ENCODE data around the gene DLEC1.

DLEC1 gene

GRCh38 chr3:38009807-38010591 is 29.0 kb upstream of the DLEC1 start:
- Histone ChIP-seq H3K9me3 (ENCODE audit: insufficient read depth, low read depth, low read length) (no peaks in the 10 kb centered on the region), H3K4me3 (ENCODE audit: low read length) (no peak overlapping the region), H3K27ac (ENCODE audit: low read depth, low read length) (no peak overlapping the region), H3K27me3 (ENCODE audit: insufficient read depth, low read length) (no peaks in the 10 kb centered on the region), H3K4me1 (ENCODE audit: insufficient read depth, low read length) (no peaks in the 10 kb centered on the region), H3K36me3 (ENCODE audit: insufficient read depth, low read length) (peaks cover 4% of the 10 kb centered on the region), H3K9ac (ENCODE audit: low read depth, low read length) (no peak overlapping the region)
- WGBS: 95% methylated on average over 27 of the region's 27 CpGs

DNA sequence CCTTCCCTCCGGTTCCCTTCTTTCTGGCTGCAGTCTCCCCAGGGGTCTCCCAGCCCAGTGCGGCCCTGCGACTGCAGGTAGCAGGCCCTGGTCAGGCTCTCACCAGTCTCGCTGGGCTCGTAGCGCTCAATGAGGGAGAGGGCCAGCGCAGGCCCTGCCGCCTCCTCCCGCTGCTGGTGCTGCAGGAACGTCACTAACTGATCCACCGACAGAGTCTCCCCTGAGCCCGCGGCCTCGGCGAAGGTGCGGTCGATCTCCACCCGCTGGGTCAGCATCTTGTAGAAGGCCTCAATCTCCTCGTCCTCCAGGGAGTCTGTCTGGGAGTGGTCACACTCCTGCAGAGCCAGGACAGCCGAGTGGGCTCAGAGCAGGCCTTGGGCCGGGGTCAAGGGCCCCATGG is 27.9 kb upstream of the DLEC1 start:
- whole genome bisulfite sequencing: 93% methylated on average over 21 of the region's 21 CpGs
- Histone ChIP-seq H3K36me3 (ENCODE audit: insufficient read depth, low read length) (peaks cover 10% of the 10 kb centered on the region), H3K27ac (ENCODE audit: low read depth, low read length) (no peak overlapping the region), H3K4me1 (ENCODE audit: insufficient read depth, low read length) (no peaks in the 10 kb centered on the region), H3K9ac (ENCODE audit: low read depth, low read length) (no peak overlapping the region), H3K4me3 (ENCODE audit: low read length) (no peak overlapping the region), H3K9me3 (ENCODE audit: insufficient read depth, low read depth, low read length) (no peaks in the 10 kb centered on the region), H3K27me3 (ENCODE audit: insufficient read depth, low read length) (no peaks in the 10 kb centered on the region)

DNA sequence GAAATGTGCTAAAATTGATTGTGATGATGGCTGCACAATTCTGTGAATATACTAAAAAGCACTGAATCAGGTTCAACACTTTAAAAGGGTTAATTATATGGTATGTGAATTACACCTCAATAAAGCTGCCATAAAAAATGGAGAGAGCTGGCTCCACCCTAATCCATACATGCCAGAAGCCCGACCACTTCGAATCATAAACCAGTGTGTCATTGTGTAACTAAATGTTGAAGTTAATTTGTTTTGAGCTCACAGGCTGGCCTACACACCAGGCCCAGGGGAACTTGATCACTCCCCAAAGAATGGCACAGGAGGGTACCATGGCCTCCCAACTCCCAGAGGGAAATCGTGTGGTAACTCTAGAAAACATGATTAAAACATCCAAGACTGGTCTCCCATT is 23.5 kb upstream of the DLEC1 start:
- no peaks in the 10 kb centered on the region for H3K9me3 ChIP-seq (ENCODE audit: insufficient read depth, low read depth, low read length)
- H3K27me3 ChIP-seq (ENCODE audit: insufficient read depth, low read length): no peaks in the 10 kb centered on the region
- H3K27ac ChIP-seq (ENCODE audit: low read depth, low read length): no peak overlapping the region
- no peak overlapping the region for H3K9ac ChIP-seq (ENCODE audit: low read depth, low read length)
- H3K4me1 ChIP-seq (ENCODE audit: insufficient read depth, low read length): no peaks in the 10 kb centered on the region
- WGBS: 100% methylated on average over 3 of the region's 3 CpGs
- H3K4me3 ChIP-seq (ENCODE audit: low read length): no peak overlapping the region
- peaks cover 12% of the 10 kb centered on the region for H3K36me3 ChIP-seq (ENCODE audit: insufficient read depth, low read length)

GRCh38 chr3:38015984-38016383 is 23.0 kb upstream of the DLEC1 start:
- peaks cover 12% of the 10 kb centered on the region for H3K36me3 ChIP-seq (ENCODE audit: insufficient read depth, low read length)
- 100% methylated on average over 3 of the region's 3 CpGs for WGBS

GRCh38 chr3:38016410-38016809 is 22.6 kb upstream of the DLEC1 start:
- peaks cover 12% of the 10 kb centered on the region for H3K36me3 ChIP-seq (ENCODE audit: insufficient read depth, low read length)
- H3K4me3 ChIP-seq (ENCODE audit: low read length): no peak overlapping the region
- H3K27ac ChIP-seq (ENCODE audit: low read depth, low read length): no peak overlapping the region
- WGBS: 97% methylated on average over 13 of the region's 13 CpGs
- no peak overlapping the region for H3K9ac ChIP-seq (ENCODE audit: low read depth, low read length)
- H3K4me1 ChIP-seq (ENCODE audit: insufficient read depth, low read length): no peaks in the 10 kb centered on the region
- no peaks in the 10 kb centered on the region for H3K27me3 ChIP-seq (ENCODE audit: insufficient read depth, low read length)
- H3K9me3 ChIP-seq (ENCODE audit: insufficient read depth, low read depth, low read length): no peaks in the 10 kb centered on the region

More at GRCh38 chr3:38015984-38016383, 23.0 kb upstream of the DLEC1 start:
- no peak overlapping the region for H3K9ac ChIP-seq (ENCODE audit: low read depth, low read length)
- H3K27ac ChIP-seq (ENCODE audit: low read depth, low read length): no peak overlapping the region
- H3K27me3 ChIP-seq (ENCODE audit: insufficient read depth, low read length): no peaks in the 10 kb centered on the region
- no peak overlapping the region for H3K4me3 ChIP-seq (ENCODE audit: low read length)
- no peaks in the 10 kb centered on the region for H3K4me1 ChIP-seq (ENCODE audit: insufficient read depth, low read length)
- H3K9me3 ChIP-seq (ENCODE audit: insufficient read depth, low read depth, low read length): no peaks in the 10 kb centered on the region

DNA sequence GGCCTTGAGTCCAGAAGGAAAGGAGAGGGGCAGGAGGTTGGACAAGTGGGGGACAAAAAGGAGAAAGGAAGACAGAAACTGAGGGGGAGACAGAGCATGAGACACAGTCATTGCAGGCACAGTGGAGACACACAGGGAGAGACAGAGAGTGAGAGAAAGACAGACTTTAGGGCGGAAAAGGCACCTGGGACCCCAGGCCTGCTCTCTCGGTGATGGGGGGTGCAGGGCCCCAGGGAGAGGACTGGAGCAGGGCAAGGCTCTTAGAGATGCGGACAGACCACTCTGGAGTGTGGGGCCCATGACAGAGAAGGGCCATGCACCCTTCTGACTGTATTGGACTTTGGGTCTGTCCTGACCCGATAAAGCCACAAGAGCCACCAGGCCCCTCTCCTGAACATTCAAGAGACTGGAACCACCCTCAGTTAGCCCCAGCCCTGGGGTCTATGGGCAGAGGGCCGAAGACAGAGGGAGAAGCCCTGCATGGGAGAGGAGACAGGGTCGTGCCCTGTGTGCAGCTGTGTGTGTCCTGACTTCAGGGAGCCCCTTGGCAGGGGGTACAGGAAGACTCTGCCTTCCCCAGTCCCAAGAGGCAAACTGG is 22.1 kb upstream of the DLEC1 start:
- WGBS: 84% methylated on average over 6 of the region's 6 CpGs
- no peaks in the 10 kb centered on the region for H3K4me1 ChIP-seq (ENCODE audit: insufficient read depth, low read length)
- H3K27ac ChIP-seq (ENCODE audit: low read depth, low read length): no peak overlapping the region
- H3K36me3 ChIP-seq (ENCODE audit: insufficient read depth, low read length): peaks cover 12% of the 10 kb centered on the region
- H3K9ac ChIP-seq (ENCODE audit: low read depth, low read length): no peak overlapping the region
- no peak overlapping the region for H3K4me3 ChIP-seq (ENCODE audit: low read length)
- H3K27me3 ChIP-seq (ENCODE audit: insufficient read depth, low read length): no peaks in the 10 kb centered on the region
- H3K9me3 ChIP-seq (ENCODE audit: insufficient read depth, low read depth, low read length): no peaks in the 10 kb centered on the region

GRCh38 chr3:38017445-38018295 is 21.3 kb upstream of the DLEC1 start:
- H3K4me1 ChIP-seq (ENCODE audit: insufficient read depth, low read length): no peaks in the 10 kb centered on the region
- H3K4me3 ChIP-seq (ENCODE audit: low read length): no peak overlapping the region
- no peak overlapping the region for H3K27ac ChIP-seq (ENCODE audit: low read depth, low read length)
- H3K9ac ChIP-seq (ENCODE audit: low read depth, low read length): no peak overlapping the region
- no peaks in the 10 kb centered on the region for H3K9me3 ChIP-seq (ENCODE audit: insufficient read depth, low read depth, low read length)
- no peaks in the 10 kb centered on the region for H3K27me3 ChIP-seq (ENCODE audit: insufficient read depth, low read length)
- peaks cover 12% of the 10 kb centered on the region for H3K36me3 ChIP-seq (ENCODE audit: insufficient read depth, low read length)
- WGBS: 89% methylated on average over 9 of the region's 9 CpGs

DNA sequence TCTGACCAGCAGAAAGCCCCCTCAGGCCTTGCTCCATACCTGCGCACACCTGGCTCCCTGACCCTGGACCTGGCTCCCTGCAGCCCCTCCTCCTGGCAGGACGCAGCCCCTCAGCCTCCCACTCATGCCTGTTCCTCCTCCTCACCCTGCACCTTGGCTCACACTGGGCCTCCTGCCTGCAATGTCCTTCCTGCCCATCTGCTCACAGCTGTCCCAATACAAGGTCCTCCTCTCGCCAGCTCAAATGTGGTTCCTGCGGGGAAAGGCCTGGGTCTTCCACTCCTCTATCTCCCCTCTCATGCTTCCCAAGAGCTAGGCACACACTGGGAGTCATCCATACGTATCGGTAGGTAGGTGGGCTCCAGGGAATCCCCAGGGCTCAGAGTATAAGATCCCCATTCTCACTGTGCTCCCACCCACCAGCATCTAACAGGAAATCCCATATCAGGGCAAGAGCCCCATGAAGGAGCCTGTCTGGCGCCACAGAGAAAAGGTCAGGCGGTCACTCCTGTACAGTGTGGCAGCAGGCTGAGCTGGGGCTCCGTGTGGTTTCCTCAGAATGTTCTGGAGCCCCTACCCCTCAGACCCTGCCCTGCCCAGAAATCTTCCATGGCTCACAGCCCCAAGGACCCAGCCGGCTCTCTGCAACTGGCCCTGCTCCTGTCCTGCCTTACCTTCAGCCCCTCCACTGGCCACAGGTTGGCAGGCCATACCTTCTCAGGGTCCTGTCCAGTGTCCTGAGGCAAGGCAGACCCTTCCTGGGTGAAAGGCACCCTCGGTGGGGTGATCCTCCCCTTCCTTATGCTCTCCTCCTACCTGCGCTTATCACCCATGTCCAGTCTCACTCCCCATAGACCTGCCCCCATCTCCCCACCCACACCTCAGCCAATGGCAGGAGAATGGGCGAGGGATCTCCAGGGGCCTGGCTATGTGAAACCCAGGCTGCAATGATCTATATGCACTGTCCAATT is 20.4 kb upstream of the DLEC1 start:
- 95% methylated on average over 13 of the region's 13 CpGs for WGBS
- Histone ChIP-seq H3K27me3 (ENCODE audit: insufficient read depth, low read length) (peaks cover 5% of the 10 kb centered on the region; the same call in 1 of the 2 replicates), H3K27ac (ENCODE audit: low read depth, low read length) (no peak overlapping the region), H3K4me3 (ENCODE audit: low read length) (no peak overlapping the region), H3K9me3 (ENCODE audit: insufficient read depth, low read depth, low read length) (no peaks in the 10 kb centered on the region), H3K4me1 (ENCODE audit: insufficient read depth, low read length) (no peaks in the 10 kb centered on the region), H3K36me3 (ENCODE audit: insufficient read depth, low read length) (peaks cover 12% of the 10 kb centered on the region), H3K9ac (ENCODE audit: low read depth, low read length) (no peak overlapping the region)

- 94% methylated on average over 10 of the region's 10 CpGs for WGBS
- peaks cover 12% of the 10 kb centered on the region for H3K36me3 ChIP-seq (ENCODE audit: insufficient read depth, low read length)
- H3K4me1 ChIP-seq (ENCODE audit: insufficient read depth, low read length): no peaks in the 10 kb centered on the region
- H3K27me3 ChIP-seq (ENCODE audit: insufficient read depth, low read length): peaks cover 5% of the 10 kb centered on the region; the same call in 1 of the 2 replicates
- H3K27ac ChIP-seq (ENCODE audit: low read depth, low read length): no peak overlapping the region
- no peak overlapping the region for H3K4me3 ChIP-seq (ENCODE audit: low read length)
- H3K9me3 ChIP-seq (ENCODE audit: insufficient read depth, low read depth, low read length): no peaks in the 10 kb centered on the region
- no peak overlapping the region for H3K9ac ChIP-seq (ENCODE audit: low read depth, low read length)
Observed at GRCh38 chr3:38019658-38020341, 19.2 kb upstream of the DLEC1 start.

DNA sequence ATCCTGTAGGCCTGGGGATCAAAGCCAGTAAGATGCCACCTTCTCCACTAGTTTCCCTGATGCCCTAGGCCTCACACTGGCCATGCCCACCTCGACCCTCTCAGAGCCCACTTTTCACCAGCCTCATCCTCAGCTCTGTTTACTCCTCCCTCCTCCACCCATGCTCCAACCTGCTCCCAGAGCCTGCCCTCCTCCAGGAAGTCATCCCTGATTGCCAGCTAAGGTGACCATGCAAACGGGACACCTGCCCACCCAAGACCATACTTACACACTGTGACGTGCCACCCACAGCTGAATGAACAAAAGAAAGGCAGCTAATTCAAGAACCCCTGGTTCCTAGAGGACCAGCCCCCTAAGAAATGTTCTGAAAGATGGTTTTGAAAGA is 18.7 kb upstream of the DLEC1 start:
- Histone ChIP-seq H3K4me3 (ENCODE audit: low read length) (no peak overlapping the region), H3K9ac (ENCODE audit: low read depth, low read length) (no peak overlapping the region), H3K27me3 (ENCODE audit: insufficient read depth, low read length) (peaks cover 5% of the 10 kb centered on the region; the same call in 1 of the 2 replicates), H3K9me3 (ENCODE audit: insufficient read depth, low read depth, low read length) (no peaks in the 10 kb centered on the region), H3K36me3 (ENCODE audit: insufficient read depth, low read length) (peaks cover 12% of the 10 kb centered on the region), H3K27ac (ENCODE audit: low read depth, low read length) (no peak overlapping the region), H3K4me1 (ENCODE audit: insufficient read depth, low read length) (no peaks in the 10 kb centered on the region)
- WGBS: 82% methylated on average over 3 of the region's 3 CpGs

Measured in HUES64 (cell line).